ENCODE measurements around the gene DBH.
A peak's percentile ranks its signal among the peaks of the same experiment; 100 is the strongest.

DBH gene

DNA sequence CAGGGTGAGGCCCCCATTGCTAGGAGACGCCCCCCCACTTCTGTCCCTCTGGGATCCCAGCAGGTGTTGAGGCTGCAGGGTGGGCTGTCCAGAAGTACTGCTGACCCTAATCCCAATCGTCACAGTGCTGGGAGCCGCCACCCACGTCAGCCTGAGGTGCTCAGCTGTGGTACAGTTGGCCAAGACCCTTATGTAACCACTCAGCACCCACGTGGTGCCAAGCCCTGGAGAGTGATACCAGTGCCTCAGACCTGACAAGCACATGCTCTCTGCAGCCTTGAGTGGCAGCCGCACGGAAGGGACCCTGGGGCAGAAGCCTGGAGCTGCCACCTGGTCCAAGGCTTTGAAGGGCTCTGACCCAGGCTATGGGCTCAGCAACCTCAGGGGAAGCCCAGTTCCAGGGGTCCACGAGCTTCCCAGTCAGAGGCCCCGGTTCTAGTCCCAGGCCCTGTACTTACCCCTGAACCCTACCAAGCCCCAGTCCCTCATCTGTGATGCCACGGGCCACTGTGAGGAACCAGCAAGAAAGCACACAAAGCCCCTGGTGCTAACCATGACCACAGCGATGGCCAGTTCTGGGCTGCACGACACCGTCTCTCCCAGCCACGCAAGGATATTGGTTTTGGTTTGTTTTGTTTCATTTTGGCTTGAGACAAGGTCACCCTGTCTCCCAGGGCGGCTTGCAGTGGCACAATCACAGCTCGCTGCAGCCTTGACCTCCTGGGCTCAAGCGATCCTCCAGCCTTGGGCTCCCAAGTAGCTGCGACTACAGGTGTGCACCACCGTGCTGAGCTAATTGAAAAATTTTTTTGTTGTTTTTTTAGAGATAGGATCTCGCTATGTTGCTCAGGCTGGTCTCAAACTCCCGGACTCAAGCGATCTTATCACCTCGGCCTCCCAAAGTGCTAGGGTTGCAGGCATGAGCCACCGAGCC lies 50.7 kb downstream of the DBH start:
- no peak for TF ChIP-seq FOXM1 (IDR thresholded peaks at IDR 0.05; ENCODE audit: borderline replicate concordance, low read depth)
- no peak for TF ChIP-seq NFIC (IDR thresholded peaks at IDR 0.05)
- TF ChIP-seq TCF12 (IDR thresholded peaks at IDR 0.05; ENCODE audit: low read depth), result no peak
- TF ChIP-seq TAF1 (IDR thresholded peaks at IDR 0.05; ENCODE audit: low read depth), result no peak
- TF ChIP-seq CREB1 (IDR thresholded peaks at IDR 0.05; ENCODE audit: low read depth), result no peak
- no peak for TF ChIP-seq ZBTB7A (IDR thresholded peaks at IDR 0.05; ENCODE audit: low read depth)
- TF ChIP-seq CEBPB (IDR thresholded peaks at IDR 0.05), result no peak
- no peak for TF ChIP-seq YY1 (IDR thresholded peaks at IDR 0.05; ENCODE audit: low read depth)
- no peak for TF ChIP-seq EGR1 (IDR thresholded peaks at IDR 0.05)
- TF ChIP-seq TEAD4 (IDR thresholded peaks at IDR 0.05), result no peak
- TF ChIP-seq, protein P1, sequence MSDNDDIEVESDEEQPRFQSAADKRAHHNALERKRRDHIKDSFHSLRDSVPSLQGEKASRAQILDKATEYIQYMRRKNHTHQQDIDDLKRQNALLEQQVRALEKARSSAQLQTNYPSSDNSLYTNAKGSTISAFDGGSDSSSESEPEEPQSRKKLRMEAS (IDR thresholded peaks at IDR 0.05), result no peak
- no peak for TF ChIP-seq RAD21 (IDR thresholded peaks at IDR 0.05; ENCODE audit: low read depth)
- TF ChIP-seq, protein P2, sequence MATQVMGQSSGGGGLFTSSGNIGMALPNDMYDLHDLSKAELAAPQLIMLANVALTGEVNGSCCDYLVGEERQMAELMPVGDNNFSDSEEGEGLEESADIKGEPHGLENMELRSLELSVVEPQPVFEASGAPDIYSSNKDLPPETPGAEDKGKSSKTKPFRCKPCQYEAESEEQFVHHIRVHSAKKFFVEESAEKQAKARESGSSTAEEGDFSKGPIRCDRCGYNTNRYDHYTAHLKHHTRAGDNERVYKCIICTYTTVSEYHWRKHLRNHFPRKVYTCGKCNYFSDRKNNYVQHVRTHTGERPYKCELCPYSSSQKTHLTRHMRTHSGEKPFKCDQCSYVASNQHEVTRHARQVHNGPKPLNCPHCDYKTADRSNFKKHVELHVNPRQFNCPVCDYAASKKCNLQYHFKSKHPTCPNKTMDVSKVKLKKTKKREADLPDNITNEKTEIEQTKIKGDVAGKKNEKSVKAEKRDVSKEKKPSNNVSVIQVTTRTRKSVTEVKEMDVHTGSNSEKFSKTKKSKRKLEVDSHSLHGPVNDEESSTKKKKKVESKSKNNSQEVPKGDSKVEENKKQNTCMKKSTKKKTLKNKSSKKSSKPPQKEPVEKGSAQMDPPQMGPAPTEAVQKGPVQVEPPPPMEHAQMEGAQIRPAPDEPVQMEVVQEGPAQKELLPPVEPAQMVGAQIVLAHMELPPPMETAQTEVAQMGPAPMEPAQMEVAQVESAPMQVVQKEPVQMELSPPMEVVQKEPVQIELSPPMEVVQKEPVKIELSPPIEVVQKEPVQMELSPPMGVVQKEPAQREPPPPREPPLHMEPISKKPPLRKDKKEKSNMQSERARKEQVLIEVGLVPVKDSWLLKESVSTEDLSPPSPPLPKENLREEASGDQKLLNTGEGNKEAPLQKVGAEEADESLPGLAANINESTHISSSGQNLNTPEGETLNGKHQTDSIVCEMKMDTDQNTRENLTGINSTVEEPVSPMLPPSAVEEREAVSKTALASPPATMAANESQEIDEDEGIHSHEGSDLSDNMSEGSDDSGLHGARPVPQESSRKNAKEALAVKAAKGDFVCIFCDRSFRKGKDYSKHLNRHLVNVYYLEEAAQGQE (IDR thresholded peaks at IDR 0.05; ENCODE audit: low read depth), result no peak
- no peak for TF ChIP-seq EP300 (IDR thresholded peaks at IDR 0.05; ENCODE audit: borderline replicate concordance)
- TF ChIP-seq, protein P3, sequence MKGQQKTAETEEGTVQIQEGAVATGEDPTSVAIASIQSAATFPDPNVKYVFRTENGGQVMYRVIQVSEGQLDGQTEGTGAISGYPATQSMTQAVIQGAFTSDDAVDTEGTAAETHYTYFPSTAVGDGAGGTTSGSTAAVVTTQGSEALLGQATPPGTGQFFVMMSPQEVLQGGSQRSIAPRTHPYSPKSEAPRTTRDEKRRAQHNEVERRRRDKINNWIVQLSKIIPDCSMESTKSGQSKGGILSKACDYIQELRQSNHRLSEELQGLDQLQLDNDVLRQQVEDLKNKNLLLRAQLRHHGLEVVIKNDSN (IDR thresholded peaks at IDR 0.05), result no peak

DNA sequence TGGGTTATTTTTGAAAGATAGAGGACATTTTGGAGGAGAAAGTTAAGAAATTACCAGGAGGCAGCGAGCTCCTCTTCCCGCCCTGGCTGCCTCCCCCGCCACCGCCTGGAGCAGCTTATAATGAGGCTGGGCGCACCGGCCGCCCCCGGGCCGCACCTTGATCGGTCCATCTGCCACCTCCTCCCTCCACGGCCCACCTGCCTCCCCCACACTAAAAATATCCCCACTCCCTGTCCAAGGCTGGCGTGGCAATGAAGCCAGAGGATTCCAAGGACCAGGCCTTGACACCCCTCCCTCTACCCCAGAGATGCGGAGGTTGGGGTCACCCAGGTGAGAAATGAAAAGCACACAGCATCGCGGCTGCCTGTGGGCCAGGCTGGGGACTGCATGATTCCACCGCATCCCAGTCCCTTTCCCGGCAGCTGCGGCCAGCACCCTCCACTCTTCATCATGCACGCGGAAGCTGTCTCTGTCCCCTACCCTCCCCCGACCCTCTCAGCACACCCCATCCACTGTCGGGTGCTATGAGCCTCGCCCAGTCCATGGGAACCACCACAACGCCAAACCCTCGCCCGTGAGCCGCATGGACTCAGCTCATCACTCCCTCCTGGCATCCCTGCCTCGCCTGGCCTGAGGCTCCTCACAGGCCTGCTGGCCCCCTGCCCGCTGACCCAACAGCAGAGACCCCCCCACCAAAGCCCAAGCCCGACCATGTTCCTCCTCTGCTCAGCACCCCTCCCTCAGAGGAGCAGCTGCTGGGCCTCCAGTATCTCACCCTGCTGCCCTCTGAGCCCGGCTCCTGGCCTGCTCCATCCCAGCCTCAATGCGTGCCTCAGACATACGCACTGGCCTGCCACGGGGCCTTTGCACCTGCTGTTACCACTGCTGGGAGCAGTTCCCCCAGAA lies 51.9 kb downstream of the DBH start:
- TF ChIP-seq NFIC (IDR thresholded peaks at IDR 0.05) (no peak), YY1 (IDR thresholded peaks at IDR 0.05; ENCODE audit: low read depth) (no peak), EGR1 (IDR thresholded peaks at IDR 0.05) (no peak), CREB1 (IDR thresholded peaks at IDR 0.05; ENCODE audit: low read depth) (no peak), TEAD4 (IDR thresholded peaks at IDR 0.05) (no peak), TAF1 (IDR thresholded peaks at IDR 0.05; ENCODE audit: low read depth) (no peak), FOXM1 (IDR thresholded peaks at IDR 0.05; ENCODE audit: borderline replicate concordance, low read depth) (no peak), CEBPB (IDR thresholded peaks at IDR 0.05) (no peak), EP300 (IDR thresholded peaks at IDR 0.05; ENCODE audit: borderline replicate concordance) (no peak), TCF12 (IDR thresholded peaks at IDR 0.05; ENCODE audit: low read depth) (no peak), ZBTB7A (IDR thresholded peaks at IDR 0.05; ENCODE audit: low read depth) (no peak), RAD21 (IDR thresholded peaks at IDR 0.05; ENCODE audit: low read depth) (no peak)
- TF ChIP-seq, protein P2 (IDR thresholded peaks at IDR 0.05; ENCODE audit: low read depth), result no peak
- TF ChIP-seq, protein P1 (IDR thresholded peaks at IDR 0.05), result no peak
- TF ChIP-seq, protein P3 (IDR thresholded peaks at IDR 0.05), result no peak

DNA sequence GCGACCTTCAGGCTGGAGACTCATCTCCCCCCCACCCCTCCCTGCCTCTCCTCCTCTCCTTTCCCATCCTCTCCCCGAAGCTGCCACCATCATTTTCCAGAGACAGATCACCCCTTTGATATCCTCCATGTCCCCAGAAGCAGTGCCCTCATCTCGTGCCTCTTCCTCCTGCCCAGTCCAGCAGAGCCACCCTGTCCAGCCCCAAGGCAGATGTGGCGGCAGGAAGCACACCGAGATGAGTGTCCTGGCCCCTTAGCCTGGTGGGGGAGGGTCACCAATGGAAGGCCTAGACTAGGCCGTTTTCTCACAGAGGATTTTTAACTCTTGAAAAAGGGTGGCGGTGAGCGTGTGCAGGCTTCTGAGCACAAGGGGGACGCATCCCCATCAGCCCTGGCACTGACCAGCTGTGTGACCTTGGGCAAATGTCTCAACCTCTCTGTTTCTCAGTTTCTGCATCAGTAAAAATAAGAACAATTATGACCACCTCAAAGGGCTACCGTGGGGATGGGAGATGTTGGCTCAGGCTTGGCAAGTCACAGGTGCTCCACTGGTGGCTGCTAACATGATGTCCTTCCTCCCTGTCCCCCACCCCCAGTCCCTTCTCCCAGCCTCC lies 53.1 kb downstream of the DBH start:
- no peak for TF ChIP-seq TAF1 (IDR thresholded peaks at IDR 0.05; ENCODE audit: low read depth)
- TF ChIP-seq, protein P1 (IDR thresholded peaks at IDR 0.05), result no peak

DNA sequence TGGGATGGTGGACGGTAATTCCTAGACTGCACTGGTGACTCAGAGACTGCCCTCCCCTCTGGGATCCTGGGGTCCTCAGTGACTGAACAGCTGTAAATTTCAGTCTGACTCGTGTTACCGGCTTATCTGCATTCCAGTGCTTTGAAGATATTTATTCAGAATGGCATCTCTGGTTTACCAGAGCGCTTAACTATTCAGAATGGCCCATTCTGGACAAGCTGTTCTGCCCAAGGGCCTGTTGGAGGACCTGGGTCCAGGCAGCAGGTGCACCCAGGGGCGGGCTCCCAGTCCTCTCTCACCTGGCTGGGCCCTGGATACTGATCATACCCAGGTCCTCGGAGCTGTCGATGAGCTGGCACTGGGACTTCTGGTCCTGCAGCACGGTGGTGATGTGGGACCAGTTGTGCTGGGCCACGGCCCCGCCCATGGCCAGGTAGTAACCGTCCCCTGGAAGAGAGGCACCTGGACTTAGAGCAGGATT lies 54.0 kb downstream of the DBH start:
- TF ChIP-seq CREB1 (IDR thresholded peaks at IDR 0.05; ENCODE audit: low read depth) (no peak), RAD21 (IDR thresholded peaks at IDR 0.05; ENCODE audit: low read depth) (no peak), TEAD4 (IDR thresholded peaks at IDR 0.05) (peak; percentile 69), EGR1 (IDR thresholded peaks at IDR 0.05) (no peak), EP300 (IDR thresholded peaks at IDR 0.05; ENCODE audit: borderline replicate concordance) (no peak), TCF12 (IDR thresholded peaks at IDR 0.05; ENCODE audit: low read depth) (0 out of 2 replicates have a peak, but pooled peaks have one; percentile 36), NFIC (IDR thresholded peaks at IDR 0.05) (no peak)

All from Ishikawa (cell line).